Brain microvascular endothelial cell (primary cell): Measurements from ENCODE around the gene SLC13A4.

ENCODE experiments used
- DNase-seq: peaks from one replicate; pipeline ENCODE4 v3.0.0-alpha.2; 2020
- H3K27ac ChIP-seq: fragments of 250-450 bp; sonication (Bioruptor Pico); 2 replicates; pipeline ENCODE4 v1.5.1; 2020; ENCODE audit warnings: mild to moderate bottlenecking, moderate library complexity
- H3K27me3 ChIP-seq: fragments of 250-450 bp; sonication (Bioruptor Pico); replicated peaks from 2 replicates; pipeline ENCODE4 v1.5.1; 2020; ENCODE audit warnings: mild to moderate bottlenecking
- H3K36me3 ChIP-seq: fragments of 250-450 bp; sonication (Bioruptor Pico); replicated peaks from 2 replicates; pipeline ENCODE4 v1.5.1; 2020; ENCODE audit warnings: mild to moderate bottlenecking
- H3K4me3 ChIP-seq: 2 replicates; pipeline ENCODE4 v1.5.1; 2011; ENCODE audit warnings: low read depth, mild to moderate bottlenecking, control low read depth, low read length, moderate library complexity
- in situ Hi-C: cut with HindIII; loops from 2 replicates; pipeline ENCODE4 v1.10.0; 2017; ENCODE audit warnings: low sequenced_read_pairs, low pct_ligation_motif_present
- TF ChIP-seq, protein P1 (sequence below): IDR thresholded peaks from 2 replicates; pipeline ENCODE4 v1.5.1; 2011; ENCODE audit warnings: low read depth, mild to moderate bottlenecking, moderate library complexity, low read length, control low read depth, inconsistent platforms; ENCODE audit errors: missing control alignments

SLC13A4 gene

DNA sequence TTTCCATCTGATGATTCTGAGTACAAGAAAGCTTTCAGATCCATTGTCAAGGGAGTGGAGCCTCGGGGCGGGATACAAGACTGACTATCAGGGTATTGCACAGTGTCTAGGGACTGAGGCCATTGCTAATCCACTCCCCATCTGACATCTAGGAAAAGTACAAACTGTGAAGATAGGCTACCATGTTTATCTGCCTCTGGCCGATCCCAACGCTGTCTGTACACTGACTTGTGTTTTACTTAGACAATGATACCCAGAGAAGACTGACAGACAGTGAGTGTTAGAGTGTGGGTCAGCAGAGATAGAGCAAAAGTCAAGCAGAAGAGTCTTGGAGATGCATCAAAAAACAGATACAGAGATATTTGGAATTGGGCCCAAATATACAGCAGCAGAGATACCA is 3.1 kb upstream of the SLC13A4 start:
- TF ChIP-seq, protein P1, sequence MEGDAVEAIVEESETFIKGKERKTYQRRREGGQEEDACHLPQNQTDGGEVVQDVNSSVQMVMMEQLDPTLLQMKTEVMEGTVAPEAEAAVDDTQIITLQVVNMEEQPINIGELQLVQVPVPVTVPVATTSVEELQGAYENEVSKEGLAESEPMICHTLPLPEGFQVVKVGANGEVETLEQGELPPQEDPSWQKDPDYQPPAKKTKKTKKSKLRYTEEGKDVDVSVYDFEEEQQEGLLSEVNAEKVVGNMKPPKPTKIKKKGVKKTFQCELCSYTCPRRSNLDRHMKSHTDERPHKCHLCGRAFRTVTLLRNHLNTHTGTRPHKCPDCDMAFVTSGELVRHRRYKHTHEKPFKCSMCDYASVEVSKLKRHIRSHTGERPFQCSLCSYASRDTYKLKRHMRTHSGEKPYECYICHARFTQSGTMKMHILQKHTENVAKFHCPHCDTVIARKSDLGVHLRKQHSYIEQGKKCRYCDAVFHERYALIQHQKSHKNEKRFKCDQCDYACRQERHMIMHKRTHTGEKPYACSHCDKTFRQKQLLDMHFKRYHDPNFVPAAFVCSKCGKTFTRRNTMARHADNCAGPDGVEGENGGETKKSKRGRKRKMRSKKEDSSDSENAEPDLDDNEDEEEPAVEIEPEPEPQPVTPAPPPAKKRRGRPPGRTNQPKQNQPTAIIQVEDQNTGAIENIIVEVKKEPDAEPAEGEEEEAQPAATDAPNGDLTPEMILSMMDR = no peak

DNA sequence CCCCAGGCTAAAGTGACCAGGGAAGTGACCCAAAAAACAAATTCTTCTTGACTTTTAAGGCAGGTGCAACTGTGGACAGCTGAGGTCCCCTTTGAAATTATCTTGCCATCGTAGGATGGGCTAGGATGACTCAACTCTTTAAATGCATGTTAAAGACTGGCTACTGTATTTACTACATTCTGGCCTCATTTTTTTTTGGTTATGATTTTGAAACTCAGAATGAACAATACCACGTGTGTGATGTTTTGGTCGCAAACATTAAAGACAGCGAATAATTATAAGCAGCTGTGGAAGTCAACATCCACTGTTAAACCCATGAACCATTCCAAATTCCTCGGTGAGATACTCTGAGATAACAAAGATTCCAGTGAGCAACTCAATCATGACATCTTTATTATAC is 1.2 kb upstream of the SLC13A4 start:
- TF ChIP-seq, protein P1 = no peak
- in situ Hi-C loops = no loop called here
- H3K4me3 ChIP-seq = no peak overlapping the region

More for the DNA sequence above, 3.1 kb upstream of the SLC13A4 start:
- no peak for DNase-seq
- in situ Hi-C loops = no loop called here
- Histone ChIP-seq H3K27me3 (no peaks in the 10 kb centered on the region), H3K36me3 (no peaks in the 10 kb centered on the region), H3K4me3 (no peak overlapping the region), H3K27ac (no peak overlapping the region)

DNA sequence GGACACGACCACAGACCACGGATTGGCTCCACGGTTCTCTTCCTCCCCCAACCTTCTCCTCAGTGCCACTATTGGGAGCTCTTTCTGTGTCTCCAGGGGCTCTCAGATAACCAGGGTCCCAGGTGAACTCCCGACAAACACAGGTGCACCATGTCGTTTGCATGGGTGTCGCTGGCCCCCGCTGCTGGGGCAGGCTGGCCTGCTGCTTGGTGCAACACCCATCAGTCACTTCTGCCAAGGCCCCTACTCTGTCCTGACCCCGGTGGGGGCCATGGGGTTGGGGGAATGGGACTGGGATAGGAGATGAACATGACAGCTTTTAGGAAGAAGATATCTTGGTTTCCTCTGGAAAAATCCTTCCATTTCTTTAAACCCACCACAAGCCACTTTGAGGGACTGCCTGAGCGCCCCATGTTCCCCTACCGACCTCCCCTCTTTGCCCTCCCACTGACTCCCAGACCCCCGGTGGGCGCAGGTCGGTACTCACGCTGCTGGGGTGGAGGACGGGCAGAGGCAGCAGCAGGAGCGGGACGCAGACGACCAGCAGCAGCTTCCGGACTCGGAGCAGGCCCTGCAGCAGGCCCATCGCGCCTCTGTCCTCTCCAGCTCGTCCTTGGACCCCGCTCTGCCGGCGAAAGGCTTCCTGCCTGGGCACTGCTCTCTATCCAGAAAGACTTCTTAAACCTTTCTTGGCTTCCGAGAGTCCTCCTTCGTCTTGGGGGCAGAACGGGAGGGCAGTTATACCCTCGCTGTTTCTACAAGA is 894 bp downstream of the SLC13A4 start:
- Histone ChIP-seq H3K27ac (no peak overlapping the region), H3K4me3 (no peak overlapping the region), H3K27me3 (no peaks in the 10 kb centered on the region), H3K36me3 (no peaks in the 10 kb centered on the region)
- TF ChIP-seq, protein P1 = no peak
- no peak for DNase-seq
- in situ Hi-C loops = no loop called here

More for the DNA sequence above, 1.2 kb upstream of the SLC13A4 start:
- H3K27me3 ChIP-seq = no peaks in the 10 kb centered on the region
- DNase-seq = no peak
- H3K27ac ChIP-seq = no peak overlapping the region
- no peaks in the 10 kb centered on the region for H3K36me3 ChIP-seq

DNA sequence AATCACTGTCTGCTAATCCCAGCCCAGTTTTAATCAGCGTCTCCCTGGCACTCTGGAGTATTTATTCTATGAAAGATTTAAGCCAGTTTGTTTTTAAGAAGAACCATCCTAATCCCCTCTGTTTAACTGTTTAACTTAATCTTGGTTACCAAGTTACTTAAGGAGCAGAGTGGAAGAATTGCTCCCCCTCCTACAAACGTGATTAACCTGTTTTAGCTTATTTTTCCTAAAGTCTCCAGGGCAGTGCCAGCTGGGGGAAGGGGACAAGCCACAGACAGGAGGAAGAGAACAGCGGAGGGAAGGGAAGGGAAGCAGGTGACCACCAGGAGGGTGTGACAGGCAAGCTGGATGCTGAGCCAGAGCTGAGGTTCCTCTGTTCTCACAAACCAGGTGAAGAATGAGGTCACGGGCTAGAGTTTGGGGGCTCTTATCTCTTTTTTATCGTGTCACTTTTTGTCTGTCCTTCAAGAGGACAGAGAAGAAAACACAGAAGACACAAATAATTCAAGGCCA is 1.7 kb downstream of the SLC13A4 start:
- in situ Hi-C loops = no loop called here
- no peak overlapping the region for H3K4me3 ChIP-seq
- no peaks in the 10 kb centered on the region for H3K27me3 ChIP-seq
- H3K36me3 ChIP-seq = no peaks in the 10 kb centered on the region
- TF ChIP-seq, protein P1 = no peak
- no peak overlapping the region for H3K27ac ChIP-seq
- DNase-seq = no peak

DNA sequence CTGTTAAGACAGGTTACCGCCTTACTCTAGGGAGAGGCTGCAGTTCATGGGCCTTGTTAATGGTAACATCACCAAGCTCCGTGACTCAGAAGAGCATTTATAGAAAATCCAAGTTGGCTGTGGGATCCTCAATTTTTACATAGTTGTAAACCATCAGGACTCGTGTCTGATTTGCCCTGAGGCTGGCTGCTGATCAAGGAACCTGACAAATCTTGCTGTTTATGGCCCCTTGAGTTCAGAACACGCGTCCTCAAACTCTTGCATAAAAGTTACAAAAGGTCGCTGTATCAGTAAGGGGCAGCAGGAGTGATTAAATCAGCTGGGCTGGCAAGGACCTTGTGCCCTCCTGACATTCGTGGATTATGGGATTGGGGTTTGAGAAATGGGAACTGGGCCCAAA is 4.6 kb downstream of the SLC13A4 start:
- TF ChIP-seq, protein P1 = no peak
- Histone ChIP-seq H3K36me3 (no peaks in the 10 kb centered on the region), H3K27ac (no peak overlapping the region), H3K27me3 (no peaks in the 10 kb centered on the region), H3K4me3 (no peak overlapping the region)
- in situ Hi-C loops = no loop called here
- no peak for DNase-seq

DNA sequence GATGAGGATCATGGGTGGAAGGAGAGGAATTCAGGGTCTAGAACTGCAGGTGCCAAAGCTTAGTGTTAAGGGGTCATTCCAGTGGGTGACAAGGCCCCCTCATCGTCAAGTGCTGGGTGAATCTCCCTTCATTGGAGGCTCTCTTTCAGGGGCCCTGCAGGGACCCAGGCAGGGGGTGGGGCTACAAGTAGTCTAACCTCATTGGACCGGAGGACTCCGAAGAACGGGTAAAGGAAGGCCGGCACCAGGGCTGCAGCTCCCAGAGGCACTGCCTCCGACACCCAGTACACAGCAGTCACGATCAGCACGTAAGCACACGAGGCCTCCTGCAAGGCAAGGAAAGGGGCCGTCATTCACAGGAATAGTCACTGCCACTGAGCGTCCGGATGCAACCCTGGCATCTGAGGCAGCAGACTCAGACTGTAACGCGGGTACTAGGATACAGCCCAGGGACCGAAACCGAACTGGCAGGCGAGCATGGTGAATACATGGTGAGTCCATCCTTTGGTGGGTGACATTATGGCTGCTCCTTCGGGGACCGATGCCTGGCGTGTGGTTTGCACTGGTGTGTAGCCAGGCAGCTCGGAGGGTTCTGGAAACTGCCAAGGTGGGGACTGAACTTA is 6.7 kb downstream of the SLC13A4 start:
- TF ChIP-seq, protein P1 = no peak
- Histone ChIP-seq H3K36me3 (no peaks in the 10 kb centered on the region), H3K4me3 (no peak overlapping the region), H3K27ac (no peak overlapping the region), H3K27me3 (no peaks in the 10 kb centered on the region)
- DNase-seq = no peak
- in situ Hi-C loops = no loop called here
